ENCODE data around the gene ADAMTSL1. TPM values are rescaled to one million over a fixed set of nuclear protein-coding genes. Genes with fewer than 3 reads are reported as not detected.

ADAMTSL1 gene
- total and polyA plus RNA-seq, 4 donors = 0.31 to 3.4 (median 1.9) TPM

DNA sequence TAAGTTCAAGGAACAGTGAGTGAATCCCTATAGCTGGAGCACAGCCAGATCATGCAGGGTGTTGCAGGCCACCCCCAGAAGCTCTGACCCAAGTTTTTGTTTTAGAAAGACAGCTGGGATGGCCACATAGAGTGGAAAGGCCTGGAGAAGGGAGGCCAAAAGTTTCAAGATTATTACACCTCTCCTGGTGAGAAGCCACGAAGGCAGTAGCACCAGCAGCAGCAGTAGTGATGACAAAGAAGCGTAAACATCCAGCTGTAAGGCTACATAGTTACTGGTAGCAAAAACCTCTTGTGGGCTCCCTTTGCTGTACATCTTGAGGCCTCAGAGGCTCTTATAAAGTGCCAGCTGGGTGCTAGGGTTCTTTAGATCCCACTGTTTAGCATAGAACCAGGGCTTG lies 11.8 kb downstream of the ADAMTSL1 start (continued):
- TF ChIP-seq YY1 (IDR thresholded peaks at IDR 0.05) = no peak

DNA sequence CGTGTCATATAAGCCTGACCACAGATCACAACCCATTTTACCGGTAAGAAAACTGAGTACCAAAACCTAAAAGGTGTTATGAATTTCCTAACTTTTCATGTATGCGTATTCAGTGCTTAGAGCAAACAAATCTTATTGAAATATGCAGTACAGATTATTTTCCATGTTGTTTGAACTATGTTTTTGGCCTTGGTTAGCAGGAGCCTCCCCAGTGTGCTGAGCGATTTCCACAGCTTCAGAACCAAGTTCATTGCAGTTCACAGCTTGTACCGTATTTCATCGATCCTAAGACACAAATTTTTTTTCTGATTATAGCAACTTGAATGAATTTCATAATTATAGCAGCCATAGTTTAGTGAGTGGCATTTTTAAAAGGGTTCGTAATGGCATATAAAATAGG lies 13.7 kb downstream of the ADAMTSL1 start:
- H3K36me3 ChIP-seq (ENCODE audit: control insufficient read depth in 4 of 4, insufficient read depth in 3 of 4, low read depth in 1 of 4, low read length in 3 of 4) = no peaks in the 10 kb centered on the region
- no peak overlapping the region for H3K4me3 ChIP-seq (ENCODE audit: low read depth in 1 of 3, low read length in 3 of 3)
- H3K9ac ChIP-seq (ENCODE audit: low read depth in 1 of 2, low read length in 2 of 2) = no peak overlapping the region
- no peaks in the 10 kb centered on the region for H3K4me1 ChIP-seq (ENCODE audit: control insufficient read depth in 4 of 4, insufficient read depth in 4 of 4, low read length in 3 of 4)
- no peak for DNase-seq (ENCODE audit: low spot score)
- no peaks in the 10 kb centered on the region for H3K27me3 ChIP-seq (ENCODE audit: control insufficient read depth in 4 of 4, insufficient read depth in 4 of 4, low read length in 3 of 4)
- H3K27ac ChIP-seq (ENCODE audit: low read depth in 1 of 2, low read length in 2 of 2) = no peak overlapping the region
- WGBS = 91% methylated on average over 7 of the region's 7 CpGs
- no peak for TF ChIP-seq FOXA2 (IDR thresholded peaks at IDR 0.05)
- TF ChIP-seq CTCF (IDR thresholded peaks at IDR 0.05; ENCODE audit: low read depth, low read length, missing input control) = no peak
- TF ChIP-seq FOXA1 (IDR thresholded peaks at IDR 0.05) = no peak
- TF ChIP-seq YY1 (IDR thresholded peaks at IDR 0.05) = no peak
- TF ChIP-seq JUND (IDR thresholded peaks at IDR 0.05) = no peak
- no peak for TF ChIP-seq NR2F2 (IDR thresholded peaks at IDR 0.05)
- no peak for TF ChIP-seq REST (IDR thresholded peaks at IDR 0.05)
- TF ChIP-seq GABPA (IDR thresholded peaks at IDR 0.05 in 1 of 2, conservative IDR thresholded peaks at IDR 0.05 in 1 of 2) = no peak
- TF ChIP-seq, protein P1, sequence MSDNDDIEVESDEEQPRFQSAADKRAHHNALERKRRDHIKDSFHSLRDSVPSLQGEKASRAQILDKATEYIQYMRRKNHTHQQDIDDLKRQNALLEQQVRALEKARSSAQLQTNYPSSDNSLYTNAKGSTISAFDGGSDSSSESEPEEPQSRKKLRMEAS (IDR thresholded peaks at IDR 0.05) = no peak
- TF ChIP-seq RAD21 (IDR thresholded peaks at IDR 0.05) = no peak
- TF ChIP-seq SP1 (IDR thresholded peaks at IDR 0.05) = no peak
- TF ChIP-seq RXRA (IDR thresholded peaks at IDR 0.05) = no peak
- H3K9me3 ChIP-seq (ENCODE audit: control insufficient read depth in 4 of 4, low read length in 3 of 4) = no peaks in the 10 kb centered on the region

GRCh38 chr9:18488886-18489285 lies 14.9 kb downstream of the ADAMTSL1 start:
- 92% methylated on average over 2 of the region's 2 CpGs for WGBS
- Histone ChIP-seq H3K9ac (ENCODE audit: low read depth in 1 of 2, low read length in 2 of 2) (no peak overlapping the region), H3K4me1 (ENCODE audit: control insufficient read depth in 4 of 4, insufficient read depth in 4 of 4, low read length in 3 of 4) (no peaks in the 10 kb centered on the region), H3K36me3 (ENCODE audit: control insufficient read depth in 4 of 4, insufficient read depth in 3 of 4, low read depth in 1 of 4, low read length in 3 of 4) (no peaks in the 10 kb centered on the region), H3K9me3 (ENCODE audit: control insufficient read depth in 4 of 4, low read length in 3 of 4) (no peaks in the 10 kb centered on the region), H3K4me3 (ENCODE audit: low read depth in 1 of 3, low read length in 3 of 3) (no peak overlapping the region), H3K27me3 (ENCODE audit: control insufficient read depth in 4 of 4, insufficient read depth in 4 of 4, low read length in 3 of 4) (no peaks in the 10 kb centered on the region), H3K27ac (ENCODE audit: low read depth in 1 of 2, low read length in 2 of 2) (no peak overlapping the region)
- no peak for DNase-seq (ENCODE audit: low spot score)
- TF ChIP-seq NR2F2 (IDR thresholded peaks at IDR 0.05) = no peak
- no peak for TF ChIP-seq SP1 (IDR thresholded peaks at IDR 0.05)
- TF ChIP-seq HNF4G (IDR thresholded peaks at IDR 0.05) = no peak
- no peak for TF ChIP-seq YY1 (IDR thresholded peaks at IDR 0.05)
- no peak for TF ChIP-seq ZBTB33 (IDR thresholded peaks at IDR 0.05)
- no peak for TF ChIP-seq EGR1 (IDR thresholded peaks at IDR 0.05; ENCODE audit: low read depth in 2 of 2)
- TF ChIP-seq GABPA (IDR thresholded peaks at IDR 0.05 in 1 of 2, conservative IDR thresholded peaks at IDR 0.05 in 1 of 2) = no peak
- no peak for TF ChIP-seq FOXA2 (IDR thresholded peaks at IDR 0.05)
- no peak for TF ChIP-seq ATF3 (IDR thresholded peaks at IDR 0.05)
- no peak for TF ChIP-seq JUND (IDR thresholded peaks at IDR 0.05)
- no peak for TF ChIP-seq TAF1 (conservative IDR thresholded peaks at IDR 0.05)
